Loucy (cell line): ENCODE data around the gene CFAP251.

Experiments
- H2AFZ ChIP-seq: fragments of 200-600 bp; sonication (generic); 2 replicates; pipeline ENCODE4 v1.6.0; 2016; ENCODE audit warnings: antibody characterized with exemption, mild to moderate bottlenecking, low read length, moderate library complexity
- H3F3A ChIP-seq: fragments of 200-600 bp; 2 replicates; pipeline ENCODE4 v1.6.0; 2016; ENCODE audit warnings: antibody characterized with exemption, low read depth, mild to moderate bottlenecking
- H3K27me3 ChIP-seq: fragments of 200-600 bp; sonication (generic); 2 replicates; pipeline ENCODE4 v1.6.1; 2014; ENCODE audit warnings: low read length, mild to moderate bottlenecking; ENCODE audit not compliant: insufficient read depth, poor library complexity, severe bottlenecking
- H3K36me3 ChIP-seq: fragments of 200-600 bp; sonication (generic); 2 replicates; pipeline ENCODE4 v1.6.1; 2016; ENCODE audit warnings: low read length; ENCODE audit not compliant: insufficient read depth
- H3K4me1 ChIP-seq: fragments of 200-600 bp; sonication (generic); 2 replicates; pipeline ENCODE4 v1.5.1; 2014; ENCODE audit warnings: low read length, mild to moderate bottlenecking; ENCODE audit not compliant: insufficient read depth, poor library complexity, severe bottlenecking
- H3K4me2 ChIP-seq: fragments of 200-600 bp; sonication (generic); 2 replicates; pipeline ENCODE4 v1.6.0; 2014; ENCODE audit warnings: antibody characterized with exemption, low read length, low read depth, mild to moderate bottlenecking; ENCODE audit not compliant: poor library complexity, severe bottlenecking
- H3K4me3 ChIP-seq: fragments of 200-600 bp; sonication (generic); 2 replicates; pipeline ENCODE4 v1.5.1; 2014; ENCODE audit warnings: low read length, mild to moderate bottlenecking, mixed read lengths; ENCODE audit not compliant: poor library complexity, severe bottlenecking
- H3K79me2 ChIP-seq: fragments of 200-600 bp; sonication (generic); 2 replicates; pipeline ENCODE4 v1.6.1; 2014; ENCODE audit warnings: low read length; ENCODE audit not compliant: insufficient read depth
- H3K9ac ChIP-seq: fragments of 200-600 bp; sonication (generic); 2 replicates; pipeline ENCODE4 v1.6.0; 2014; ENCODE audit warnings: mild to moderate bottlenecking, low read depth, low read length, moderate library complexity; ENCODE audit not compliant: poor library complexity, severe bottlenecking
- H3K9me2 ChIP-seq: fragments of 200-600 bp; sonication (generic); replicated peaks from 2 replicates; pipeline ENCODE4 v1.6.1; 2016; ENCODE audit warnings: low read depth, low read length, mixed read lengths
- H3K9me3 ChIP-seq: fragments of 200-600 bp; sonication (generic); 2 replicates; pipeline ENCODE4 v1.6.1; 2014; ENCODE audit warnings: mild to moderate bottlenecking, antibody characterized with exemption, low read length, low read depth; ENCODE audit not compliant: insufficient read depth
- H4K20me1 ChIP-seq: fragments of 200-600 bp; sonication (generic); 2 replicates; pipeline ENCODE4 v1.6.0; 2014; ENCODE audit warnings: antibody characterized with exemption, low read length, mild to moderate bottlenecking; ENCODE audit not compliant: insufficient read depth, poor library complexity, severe bottlenecking
- EZH2phosphoT487 ChIP-seq: fragments of 200-600 bp; IDR thresholded peaks from 2 replicates; pipeline ENCODE4 v1.6.1; 2018; ENCODE audit warnings: antibody characterized with exemption, mild to moderate bottlenecking, moderate library complexity, borderline replicate concordance
- TF ChIP-seq, protein P1 (sequence below): fragments of 200-600 bp; sonication (generic); conservative IDR thresholded peaks from 2 replicates; pipeline ENCODE4 v1.5.1; 2014; ENCODE audit warnings: mild to moderate bottlenecking, antibody characterized with exemption, low read length

Gene CFAP251

DNA sequence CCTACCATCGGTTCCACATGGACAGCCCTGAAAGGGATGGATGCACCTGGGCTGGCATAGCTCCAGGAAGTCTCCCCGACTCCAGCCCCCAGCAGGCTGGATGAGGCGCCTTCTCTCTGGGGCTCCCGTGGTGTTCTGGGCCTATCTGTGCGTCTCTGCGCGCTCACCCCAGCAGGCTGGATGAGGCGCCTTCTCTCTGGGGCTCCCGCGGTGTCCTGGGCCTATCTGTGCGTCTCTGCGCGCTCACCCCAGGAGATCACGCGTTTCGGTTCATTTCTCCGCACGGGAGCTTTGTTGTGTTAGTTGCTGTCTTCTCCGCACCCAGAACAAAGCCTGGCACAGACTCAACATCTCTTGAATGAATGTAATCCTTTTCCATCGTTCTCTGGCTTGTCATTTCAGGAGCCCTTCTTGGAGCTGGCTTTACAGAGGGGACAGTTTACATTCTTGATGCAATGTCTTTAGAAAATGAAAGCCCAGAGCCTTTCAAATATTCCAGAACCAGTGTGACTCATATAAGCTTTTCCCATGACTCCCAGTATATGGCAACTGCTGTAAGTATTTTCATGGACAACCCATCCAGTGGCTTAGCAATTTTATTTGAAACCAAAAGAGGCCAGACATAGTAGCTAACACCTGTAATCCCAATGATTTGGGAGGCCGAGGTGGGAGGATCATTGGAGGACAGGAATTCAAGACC lies 40.3 kb downstream of the CFAP251 start:
- no peak overlapping the region for H3K9ac ChIP-seq
- H3K9me2 ChIP-seq, result no peaks in the 10 kb centered on the region
- no peaks in the 10 kb centered on the region for H3K27me3 ChIP-seq
- no peaks in the 10 kb centered on the region for H3K36me3 ChIP-seq
- no peak overlapping the region for H3K4me3 ChIP-seq
- H3K4me2 ChIP-seq, result no peak overlapping the region
- no peak overlapping the region for H2AFZ ChIP-seq
- H4K20me1 ChIP-seq, result no peaks in the 10 kb centered on the region
- H3K9me3 ChIP-seq, result no peaks in the 10 kb centered on the region
- H3F3A ChIP-seq, result no peaks in the 10 kb centered on the region
- TF ChIP-seq EZH2phosphoT487, result no peak
- TF ChIP-seq, protein P1, sequence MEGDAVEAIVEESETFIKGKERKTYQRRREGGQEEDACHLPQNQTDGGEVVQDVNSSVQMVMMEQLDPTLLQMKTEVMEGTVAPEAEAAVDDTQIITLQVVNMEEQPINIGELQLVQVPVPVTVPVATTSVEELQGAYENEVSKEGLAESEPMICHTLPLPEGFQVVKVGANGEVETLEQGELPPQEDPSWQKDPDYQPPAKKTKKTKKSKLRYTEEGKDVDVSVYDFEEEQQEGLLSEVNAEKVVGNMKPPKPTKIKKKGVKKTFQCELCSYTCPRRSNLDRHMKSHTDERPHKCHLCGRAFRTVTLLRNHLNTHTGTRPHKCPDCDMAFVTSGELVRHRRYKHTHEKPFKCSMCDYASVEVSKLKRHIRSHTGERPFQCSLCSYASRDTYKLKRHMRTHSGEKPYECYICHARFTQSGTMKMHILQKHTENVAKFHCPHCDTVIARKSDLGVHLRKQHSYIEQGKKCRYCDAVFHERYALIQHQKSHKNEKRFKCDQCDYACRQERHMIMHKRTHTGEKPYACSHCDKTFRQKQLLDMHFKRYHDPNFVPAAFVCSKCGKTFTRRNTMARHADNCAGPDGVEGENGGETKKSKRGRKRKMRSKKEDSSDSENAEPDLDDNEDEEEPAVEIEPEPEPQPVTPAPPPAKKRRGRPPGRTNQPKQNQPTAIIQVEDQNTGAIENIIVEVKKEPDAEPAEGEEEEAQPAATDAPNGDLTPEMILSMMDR, result no peak
- H3K79me2 ChIP-seq, result no peaks in the 10 kb centered on the region
- no peaks in the 10 kb centered on the region for H3K4me1 ChIP-seq

DNA sequence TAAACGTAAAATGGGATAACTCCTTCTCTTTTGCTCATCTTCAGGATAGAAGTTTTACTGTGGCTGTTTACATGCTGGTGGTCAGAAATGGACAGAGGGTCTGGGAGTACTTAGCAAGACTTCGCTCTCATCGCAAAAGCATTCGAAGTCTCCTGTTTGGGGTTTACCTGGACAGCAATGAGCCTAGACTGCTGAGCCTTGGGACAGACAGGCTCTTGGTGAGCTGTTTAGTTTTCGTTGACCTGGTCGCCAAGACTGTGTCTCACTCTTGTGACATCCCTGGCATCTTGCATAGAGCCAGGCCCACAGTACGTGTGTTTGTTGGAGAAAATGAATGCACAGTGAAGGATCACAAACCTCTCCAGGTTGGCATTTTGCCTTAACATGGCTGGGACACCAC lies 42.1 kb downstream of the CFAP251 start:
- Histone ChIP-seq H3F3A (no peaks in the 10 kb centered on the region), H3K36me3 (no peaks in the 10 kb centered on the region), H2AFZ (no peak overlapping the region), H3K9me2 (no peaks in the 10 kb centered on the region), H3K9ac (no peak overlapping the region), H3K4me3 (no peak overlapping the region), H3K9me3 (no peaks in the 10 kb centered on the region), H3K27me3 (no peaks in the 10 kb centered on the region), H3K4me2 (no peak overlapping the region), H3K4me1 (peaks cover 5% of the 10 kb centered on the region), H4K20me1 (no peaks in the 10 kb centered on the region), H3K79me2 (no peaks in the 10 kb centered on the region)
- TF ChIP-seq, protein P1, result no peak
- no peak for TF ChIP-seq EZH2phosphoT487

DNA sequence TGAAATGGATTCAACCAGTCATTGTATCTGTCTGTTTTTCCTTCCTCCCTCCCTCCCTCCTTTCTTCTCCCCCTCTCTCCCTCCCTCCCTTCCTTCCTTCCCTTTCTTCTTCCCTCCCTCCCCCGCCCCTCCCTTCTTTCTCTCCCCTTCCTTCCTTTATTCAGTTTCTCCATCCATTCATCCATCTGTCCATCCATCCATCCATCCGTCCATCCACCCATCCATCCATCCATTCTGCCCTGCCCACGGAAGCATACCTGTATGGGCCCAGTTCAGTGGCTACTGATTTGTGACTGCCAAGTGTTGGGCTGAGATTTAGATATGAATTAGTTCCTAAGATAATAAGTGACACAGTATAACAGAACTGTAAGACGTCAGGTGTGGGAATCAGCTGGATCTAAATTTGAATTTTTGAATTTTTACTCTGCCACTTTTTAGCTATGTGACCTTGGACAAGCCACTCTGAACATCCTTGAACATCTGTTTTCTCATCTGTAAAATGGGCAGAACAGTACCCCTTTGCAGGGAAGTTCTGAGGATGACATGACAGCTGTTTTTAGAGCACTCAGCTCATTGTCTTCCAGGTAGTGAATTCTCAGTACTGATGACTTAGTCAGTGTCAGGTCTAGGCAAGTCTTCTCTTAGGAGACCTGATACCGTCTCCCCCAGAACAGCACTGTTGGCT lies 42.9 kb downstream of the CFAP251 start:
- H3K9me2 ChIP-seq, result no peaks in the 10 kb centered on the region
- H3F3A ChIP-seq, result no peaks in the 10 kb centered on the region
- H3K9me3 ChIP-seq, result no peaks in the 10 kb centered on the region
- no peak overlapping the region for H3K4me3 ChIP-seq
- peaks cover 5% of the 10 kb centered on the region for H3K4me1 ChIP-seq
- no peaks in the 10 kb centered on the region for H3K27me3 ChIP-seq
- TF ChIP-seq EZH2phosphoT487, result no peak
- TF ChIP-seq, protein P1, result no peak
- no peaks in the 10 kb centered on the region for H3K36me3 ChIP-seq
- no peak overlapping the region for H3K9ac ChIP-seq
- H3K4me2 ChIP-seq, result no peak overlapping the region
- no peak overlapping the region for H2AFZ ChIP-seq
- no peaks in the 10 kb centered on the region for H4K20me1 ChIP-seq
- H3K79me2 ChIP-seq, result no peaks in the 10 kb centered on the region
